Measurements from ENCODE around the gene PROX1. TPM values are rescaled to one million over a fixed set of nuclear protein-coding genes. Genes with fewer than 3 reads are reported as not detected.

Gene PROX1
- polyA plus RNA-seq, 1 donor (not counting 4 experiments of a cell fraction or from before 2014, with no cell fraction given): 0.20 TPM

DNA sequence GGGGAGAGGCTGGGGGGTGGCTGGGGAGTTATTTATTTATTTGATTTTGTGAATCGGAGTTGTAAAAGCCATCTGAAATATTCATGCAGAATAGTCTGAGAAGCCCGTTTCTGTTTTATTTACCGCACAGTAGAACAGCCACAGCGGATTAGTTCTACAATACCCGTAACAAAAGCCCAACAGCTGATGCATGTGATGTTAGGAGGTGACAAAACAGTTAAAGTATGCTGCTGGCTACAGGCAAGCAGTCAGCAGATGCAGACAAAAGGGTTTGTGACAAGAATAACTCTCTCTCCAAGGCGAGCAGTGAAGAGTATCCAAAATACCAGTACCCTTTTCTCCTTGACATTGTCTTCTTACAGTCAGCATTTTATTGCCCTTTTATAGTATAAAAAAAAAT is 42.0 kb downstream of the PROX1 start:
- Histone ChIP-seq H3K79me2 (ENCODE audit: control insufficient read depth, insufficient read depth, low read length) (no peaks in the 10 kb centered on the region), H3K4me3 (ENCODE audit: control insufficient read depth in 2 of 3, extremely low read depth in 1 of 3, insufficient read depth in 2 of 3, low read depth in 1 of 3, low read length in 3 of 3) (no peak overlapping the region), H3K9ac (ENCODE audit: control insufficient read depth, extremely low read depth, insufficient read depth, low read length) (no peak overlapping the region), H3K27ac (ENCODE audit: control insufficient read depth, insufficient read depth, low read length) (no peak overlapping the region), H3K9me3 (ENCODE audit: control insufficient read depth, low read depth, low read length) (no peaks in the 10 kb centered on the region), H3K36me3 (ENCODE audit: control insufficient read depth in 2 of 2, extremely low read depth in 1 of 2, insufficient read depth in 2 of 2, low read length in 2 of 2) (no peaks in the 10 kb centered on the region), H3K9me1 (ENCODE audit: control insufficient read depth, extremely low read depth, insufficient read depth, low read length) (no peaks in the 10 kb centered on the region), H4K20me1 (ENCODE audit: control insufficient read depth, extremely low read depth, insufficient read depth, low read length) (no peaks in the 10 kb centered on the region), H2AFZ (ENCODE audit: control insufficient read depth, low read length) (no peak overlapping the region), H3K4me2 (ENCODE audit: control insufficient read depth, extremely low read depth, insufficient read depth, low read depth, low read length) (no peak overlapping the region), H3K4me1 (ENCODE audit: control insufficient read depth, extremely low read depth, insufficient read depth, low read length) (no peaks in the 10 kb centered on the region), H3K27me3 (ENCODE audit: control insufficient read depth, extremely low read depth, insufficient read depth, low read length) (no peaks in the 10 kb centered on the region)
- TF ChIP-seq, protein P1, sequence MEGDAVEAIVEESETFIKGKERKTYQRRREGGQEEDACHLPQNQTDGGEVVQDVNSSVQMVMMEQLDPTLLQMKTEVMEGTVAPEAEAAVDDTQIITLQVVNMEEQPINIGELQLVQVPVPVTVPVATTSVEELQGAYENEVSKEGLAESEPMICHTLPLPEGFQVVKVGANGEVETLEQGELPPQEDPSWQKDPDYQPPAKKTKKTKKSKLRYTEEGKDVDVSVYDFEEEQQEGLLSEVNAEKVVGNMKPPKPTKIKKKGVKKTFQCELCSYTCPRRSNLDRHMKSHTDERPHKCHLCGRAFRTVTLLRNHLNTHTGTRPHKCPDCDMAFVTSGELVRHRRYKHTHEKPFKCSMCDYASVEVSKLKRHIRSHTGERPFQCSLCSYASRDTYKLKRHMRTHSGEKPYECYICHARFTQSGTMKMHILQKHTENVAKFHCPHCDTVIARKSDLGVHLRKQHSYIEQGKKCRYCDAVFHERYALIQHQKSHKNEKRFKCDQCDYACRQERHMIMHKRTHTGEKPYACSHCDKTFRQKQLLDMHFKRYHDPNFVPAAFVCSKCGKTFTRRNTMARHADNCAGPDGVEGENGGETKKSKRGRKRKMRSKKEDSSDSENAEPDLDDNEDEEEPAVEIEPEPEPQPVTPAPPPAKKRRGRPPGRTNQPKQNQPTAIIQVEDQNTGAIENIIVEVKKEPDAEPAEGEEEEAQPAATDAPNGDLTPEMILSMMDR (optimal IDR thresholded peaks at IDR 0.05 in 1 of 3, IDR thresholded peaks at IDR 0.05 in 1 of 3, conservative IDR thresholded peaks at IDR 0.05 in 1 of 3; ENCODE audit: extremely low read depth in 1 of 3, insufficient read depth in 2 of 3, low read length in 3 of 3): no peak
- no peak for TF ChIP-seq EZH2 (IDR thresholded peaks at IDR 0.05; ENCODE audit: low read length)
- DNase-seq (ENCODE audit: low read depth, low spot score) (no peak), FAIRE-seq (no peak)
- dilution Hi-C loops (cut with MboI; ENCODE audit: extremely low pct_ligation_motif_present, low sequenced_read_pairs): no loop called here

DNA sequence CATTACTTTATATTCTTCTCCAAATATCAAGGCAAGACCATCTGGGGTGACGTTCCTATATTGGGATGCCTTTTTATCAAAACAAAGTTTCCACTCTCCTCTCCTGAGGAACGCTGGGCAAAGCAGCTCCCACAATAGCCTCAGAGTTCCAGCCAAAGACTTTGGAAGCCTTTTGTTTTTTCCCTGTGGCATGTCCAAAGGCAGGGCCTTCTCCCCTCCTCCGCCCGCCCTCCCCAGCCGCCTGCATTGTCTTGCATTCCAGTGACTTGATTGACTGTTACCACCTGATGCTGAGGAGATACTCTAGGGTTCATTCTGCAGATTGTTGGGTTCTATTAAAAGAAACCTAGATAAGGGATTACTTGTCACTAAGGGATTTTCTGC is 43.5 kb downstream of the PROX1 start:
- no peaks in the 10 kb centered on the region for H4K20me1 ChIP-seq (ENCODE audit: control insufficient read depth, extremely low read depth, insufficient read depth, low read length)
- no peaks in the 10 kb centered on the region for H3K4me1 ChIP-seq (ENCODE audit: control insufficient read depth, extremely low read depth, insufficient read depth, low read length)
- no peak overlapping the region for H2AFZ ChIP-seq (ENCODE audit: control insufficient read depth, low read length)
- no peak overlapping the region for H3K27ac ChIP-seq (ENCODE audit: control insufficient read depth, insufficient read depth, low read length)
- H3K4me2 ChIP-seq (ENCODE audit: control insufficient read depth, extremely low read depth, insufficient read depth, low read depth, low read length): no peak overlapping the region
- H3K9ac ChIP-seq (ENCODE audit: control insufficient read depth, extremely low read depth, insufficient read depth, low read length): no peak overlapping the region
- H3K36me3 ChIP-seq (ENCODE audit: control insufficient read depth in 2 of 2, extremely low read depth in 1 of 2, insufficient read depth in 2 of 2, low read length in 2 of 2): no peaks in the 10 kb centered on the region
- no peak for FAIRE-seq
- TF ChIP-seq EZH2 (IDR thresholded peaks at IDR 0.05; ENCODE audit: low read length): no peak
- TF ChIP-seq, protein P1 (optimal IDR thresholded peaks at IDR 0.05 in 1 of 3, IDR thresholded peaks at IDR 0.05 in 1 of 3, conservative IDR thresholded peaks at IDR 0.05 in 1 of 3; ENCODE audit: extremely low read depth in 1 of 3, insufficient read depth in 2 of 3, low read length in 3 of 3): no peak
- no peak overlapping the region for H3K4me3 ChIP-seq (ENCODE audit: control insufficient read depth in 2 of 3, extremely low read depth in 1 of 3, insufficient read depth in 2 of 3, low read depth in 1 of 3, low read length in 3 of 3)
- H3K79me2 ChIP-seq (ENCODE audit: control insufficient read depth, insufficient read depth, low read length): no peaks in the 10 kb centered on the region
- H3K9me3 ChIP-seq (ENCODE audit: control insufficient read depth, low read depth, low read length): no peaks in the 10 kb centered on the region
- DNase-seq (ENCODE audit: low read depth, low spot score): no peak
- no peaks in the 10 kb centered on the region for H3K9me1 ChIP-seq (ENCODE audit: control insufficient read depth, extremely low read depth, insufficient read depth, low read length)
- dilution Hi-C loops (cut with MboI; ENCODE audit: extremely low pct_ligation_motif_present, low sequenced_read_pairs): no loop called here
- H3K27me3 ChIP-seq (ENCODE audit: control insufficient read depth, extremely low read depth, insufficient read depth, low read length): no peaks in the 10 kb centered on the region

Measured in keratinocyte (primary cell).